CD8-positive, alpha-beta memory T cell (primary cell): Measurements from ENCODE around the gene NECTIN1. TPM values are rescaled to one million over a fixed set of nuclear protein-coding genes. Genes with fewer than 3 reads are reported as not detected.

Experiments
- CTCF ChIA-PET: fragments of 350-600 bp; sonication (Branson Sonifier 250); formaldehyde crosslinking; loops from one replicate; lab custom pipeline; 2021; ENCODE audit warnings: antibody characterized with exemption; lab: Charles Lee
- POLR2A ChIA-PET: fragments of 350-600 bp; sonication (Branson Sonifier 250); formaldehyde crosslinking; loops from one replicate; lab custom pipeline; 2021; ENCODE audit warnings: antibody characterized with exemption; lab: Charles Lee
- DNase-seq, 5 donors: peaks; one replicate each; pipeline versions ENCODE4 v3.0.0 to v3.0.0-alpha.2; 2020 to 2022; ENCODE audit warnings: mixed read lengths in 1 of 5
- H3K27ac ChIP-seq: one replicate; pipeline ENCODE4 v1.7.0; 2013; ENCODE audit warnings: low read depth, mild to moderate bottlenecking, low read length, moderate library complexity
- H3K27me3 ChIP-seq: 2 replicates; pipeline ENCODE4 v1.7.0; 2013; ENCODE audit warnings: low read length, mild to moderate bottlenecking; ENCODE audit not compliant: insufficient read depth, poor library complexity, severe bottlenecking
- H3K36me3 ChIP-seq: 2 replicates; pipeline ENCODE4 v1.7.0; 2013; ENCODE audit warnings: mild to moderate bottlenecking, low read length, moderate library complexity; ENCODE audit not compliant: insufficient read depth
- H3K4me1 ChIP-seq: 2 replicates; pipeline ENCODE4 v1.7.0; 2013; ENCODE audit warnings: mild to moderate bottlenecking, low read length, moderate library complexity; ENCODE audit not compliant: insufficient read depth
- H3K4me3 ChIP-seq: 2 replicates; pipeline ENCODE4 v1.7.0; 2013; ENCODE audit warnings: mild to moderate bottlenecking, low read length
- H3K9me3 ChIP-seq: 2 replicates; pipeline ENCODE4 v1.7.0; 2013; ENCODE audit warnings: mild to moderate bottlenecking, low read length
- H3K27ac Mint-ChIP-seq, 8 donors: one replicate each; pipeline ENCODE4 v1.8.0; 2020 to 2021; ENCODE audit warnings: mixed read lengths in 8 of 8, mild to moderate bottlenecking in 6 of 8, inconsistent platforms in 3 of 8, moderate library complexity in 3 of 8
- H3K27me3 Mint-ChIP-seq, 2 donors: one replicate each; pipeline ENCODE4 v1.8.0; 2020 to 2021; ENCODE audit warnings: mixed read lengths in 2 of 2, mild to moderate bottlenecking in 1 of 2, moderate library complexity in 1 of 2
- H3K36me3 Mint-ChIP-seq, 3 donors: one replicate each; pipeline ENCODE4 v1.8.0; 2020 to 2021; ENCODE audit warnings: mixed read lengths in 3 of 3, inconsistent platforms in 1 of 3, mild to moderate bottlenecking in 1 of 3
- H3K4me1 Mint-ChIP-seq, 3 donors: one replicate each; pipeline ENCODE4 v1.8.0; 2020 to 2021; ENCODE audit warnings: mixed read lengths in 3 of 3, inconsistent platforms in 1 of 3, mild to moderate bottlenecking in 1 of 3
- H3K4me3 Mint-ChIP-seq, 7 donors: one replicate each; pipeline ENCODE4 v1.8.0; 2020 to 2021; ENCODE audit warnings: mixed read lengths in 7 of 7, mild to moderate bottlenecking in 6 of 7, moderate library complexity in 4 of 7, inconsistent platforms in 2 of 7
- H3K9me3 Mint-ChIP-seq, 5 donors: one replicate each; pipeline ENCODE4 v1.8.0; 2020 to 2022; ENCODE audit warnings: mixed read lengths in 5 of 5, mild to moderate bottlenecking in 3 of 5, moderate library complexity in 2 of 5, inconsistent platforms in 1 of 5
- polyA plus RNA-seq: library from polyadenylated mRNA; unstranded; fragments of 300-500 nt; fragmentation: Illumina TruSeq; gene quantifications from one replicate; pipeline ENCODE4 v1.2.3, GENCODE V29; 2021
- total RNA-seq, 2 experiments: library from RNA; stranded (reverse); gene quantifications; one replicate each; pipeline ENCODE4 v1.2.3, GENCODE V29; 2021

NECTIN1 gene
- total and polyA plus RNA-seq, 3 experiments from 2014 or later: 0.35 to 3.8 (median 3.0) TPM

- Mint-ChIP-seq H3K27me3 (peaks cover 21 to 50% of the 10 kb centered on the region in 2 donors), H3K4me1 (peaks cover 0 to 13% (median 4%) of the 10 kb centered on the region in 3 donors), H3K4me3 (no peak overlapping the region), H3K36me3 (no peaks in the 10 kb centered on the region), H3K9me3 (peaks cover 0 to 2% (median 0%) of the 10 kb centered on the region in 5 donors), H3K27ac (no peak overlapping the region)
- Histone ChIP-seq H3K4me1 (no peaks in the 10 kb centered on the region), H3K27ac (no peak overlapping the region), H3K27me3 (no peaks in the 10 kb centered on the region), H3K9me3 (no peaks in the 10 kb centered on the region), H3K4me3 (no peak overlapping the region), H3K36me3 (no peaks in the 10 kb centered on the region)
- ChIA-PET POLR2A (no interaction called here), CTCF (interaction anchor here (1.7 kb wide), 1 partner anchor 19 kb away, joined by 6 read pairs; the partner anchor contains the start of gene NECTIN1)
- no peak for DNase-seq
Measured at GRCh38 chr11:119710417-119710816, 18.6 kb downstream of the NECTIN1 start.

- Mint-ChIP-seq H3K27ac (peak overlapping the region in 1 of 8 donors; percentile 52), H3K9me3 (peaks cover 0 to 2% (median 0%) of the 10 kb centered on the region in 5 donors), H3K36me3 (no peaks in the 10 kb centered on the region), H3K27me3 (peaks cover 23 to 53% of the 10 kb centered on the region in 2 donors), H3K4me1 (peaks cover 0 to 13% (median 4%) of the 10 kb centered on the region in 3 donors), H3K4me3 (no peak overlapping the region)
- CTCF ChIA-PET: interaction anchor here (0.8 to 1.7 kb wide), 2 partner anchors 13 to 20 kb away, joined by 3 to 6 read pairs; partner anchors contain the start of gene NECTIN1
- POLR2A ChIA-PET: no interaction called here
- DNase-seq: no peak
- Histone ChIP-seq H3K27ac (no peak overlapping the region), H3K9me3 (no peaks in the 10 kb centered on the region), H3K4me1 (no peaks in the 10 kb centered on the region), H3K4me3 (no peak overlapping the region), H3K27me3 (no peaks in the 10 kb centered on the region), H3K36me3 (no peaks in the 10 kb centered on the region)
Measured at GRCh38 chr11:119709638-119710346, 19.2 kb downstream of the NECTIN1 start.

- H3K27ac Mint-ChIP-seq: no peak overlapping the region
- ChIA-PET CTCF (interaction anchor here (0.8 to 1.7 kb wide), 2 partner anchors 14 to 20 kb away, joined by 3 to 6 read pairs; partner anchors contain the start of gene NECTIN1), POLR2A (no interaction called here)
- no peaks in the 10 kb centered on the region for H3K36me3 Mint-ChIP-seq
- Histone ChIP-seq H3K36me3 (no peaks in the 10 kb centered on the region), H3K4me1 (no peaks in the 10 kb centered on the region), H3K27ac (no peak overlapping the region), H3K27me3 (no peaks in the 10 kb centered on the region), H3K4me3 (no peak overlapping the region), H3K9me3 (no peaks in the 10 kb centered on the region)
- H3K27me3 Mint-ChIP-seq: peaks cover 23 to 47% of the 10 kb centered on the region in 2 donors
- peaks cover 0 to under 1% (median 0%) of the 10 kb centered on the region in 5 donors for H3K9me3 Mint-ChIP-seq
- no peak for DNase-seq
- H3K4me1 Mint-ChIP-seq: peaks cover 0 to 13% (median 4%) of the 10 kb centered on the region in 3 donors
- H3K4me3 Mint-ChIP-seq: no peak overlapping the region
Measured at GRCh38 chr11:119709171-119709570, 19.8 kb downstream of the NECTIN1 start.

GRCh38 chr11:119708384-119708783, 20.6 kb downstream of the NECTIN1 start:
- ChIA-PET CTCF (interaction anchor here (0.9 kb wide), 1 partner anchor 21 kb away, joined by 4 read pairs; the partner anchor contains the start of gene NECTIN1), POLR2A (no interaction called here)
- Histone ChIP-seq H3K27me3 (no peaks in the 10 kb centered on the region), H3K4me3 (no peak overlapping the region), H3K9me3 (no peaks in the 10 kb centered on the region), H3K4me1 (no peaks in the 10 kb centered on the region), H3K27ac (no peak overlapping the region), H3K36me3 (no peaks in the 10 kb centered on the region)
- DNase-seq: no peak
- Mint-ChIP-seq H3K27me3 (peaks cover 23 to 47% of the 10 kb centered on the region in 2 donors), H3K27ac (no peak overlapping the region), H3K4me1 (peaks cover 0 to 13% (median 4%) of the 10 kb centered on the region in 3 donors), H3K9me3 (no peaks in the 10 kb centered on the region), H3K4me3 (no peak overlapping the region), H3K36me3 (no peaks in the 10 kb centered on the region)

- Histone ChIP-seq H3K9me3 (no peaks in the 10 kb centered on the region), H3K36me3 (no peaks in the 10 kb centered on the region), H3K27me3 (no peaks in the 10 kb centered on the region), H3K27ac (no peak overlapping the region), H3K4me1 (no peaks in the 10 kb centered on the region), H3K4me3 (no peak overlapping the region)
- DNase-seq: no peak
- H3K36me3 Mint-ChIP-seq: no peaks in the 10 kb centered on the region
- peaks cover 20 to 40% of the 10 kb centered on the region in 2 donors for H3K27me3 Mint-ChIP-seq
- H3K4me3 Mint-ChIP-seq: no peak overlapping the region
- ChIA-PET POLR2A (no interaction called here), CTCF (interaction anchor here (1.7 kb wide), 1 partner anchor 22 kb away, joined by 4 read pairs; the partner anchor contains the start of gene NECTIN1)
- H3K9me3 Mint-ChIP-seq: no peaks in the 10 kb centered on the region
- H3K27ac Mint-ChIP-seq: no peak overlapping the region
- peaks cover 0 to 13% (median 4%) of the 10 kb centered on the region in 3 donors for H3K4me1 Mint-ChIP-seq
Measured at GRCh38 chr11:119706887-119707286, 22.1 kb downstream of the NECTIN1 start.

GRCh38 chr11:119706029-119706428, 23.0 kb downstream of the NECTIN1 start:
- no peaks in the 10 kb centered on the region for H3K9me3 Mint-ChIP-seq
- ChIA-PET POLR2A (no interaction called here), CTCF (interaction anchor here (1.7 kb wide), 1 partner anchor 23 kb away, joined by 4 read pairs; the partner anchor contains the start of gene NECTIN1)
- Histone ChIP-seq H3K36me3 (no peaks in the 10 kb centered on the region), H3K4me3 (no peak overlapping the region), H3K9me3 (no peaks in the 10 kb centered on the region), H3K27me3 (no peaks in the 10 kb centered on the region), H3K27ac (no peak overlapping the region), H3K4me1 (no peaks in the 10 kb centered on the region)
- H3K4me1 Mint-ChIP-seq: peaks cover 0 to 13% (median 4%) of the 10 kb centered on the region in 3 donors
- H3K4me3 Mint-ChIP-seq: no peak overlapping the region
- no peaks in the 10 kb centered on the region for H3K36me3 Mint-ChIP-seq
- H3K27me3 Mint-ChIP-seq: peaks cover 20 to 40% of the 10 kb centered on the region in 2 donors
- no peak overlapping the region for H3K27ac Mint-ChIP-seq
- DNase-seq: no peak

GRCh38 chr11:119705362-119705761, 23.6 kb downstream of the NECTIN1 start:
- Histone ChIP-seq H3K4me1 (no peaks in the 10 kb centered on the region), H3K36me3 (no peaks in the 10 kb centered on the region), H3K4me3 (no peak overlapping the region), H3K9me3 (no peaks in the 10 kb centered on the region), H3K27me3 (no peaks in the 10 kb centered on the region), H3K27ac (no peak overlapping the region)
- Mint-ChIP-seq H3K9me3 (no peaks in the 10 kb centered on the region), H3K4me1 (peaks cover 0 to 7% (median 1%) of the 10 kb centered on the region in 3 donors), H3K27ac (no peak overlapping the region), H3K27me3 (peaks cover 14 to 34% of the 10 kb centered on the region in 2 donors), H3K36me3 (no peaks in the 10 kb centered on the region), H3K4me3 (no peak overlapping the region)
- POLR2A ChIA-PET: no interaction called here
- CTCF ChIA-PET: interaction anchor here (1.7 kb wide), 1 partner anchor 24 kb away, joined by 4 read pairs; the partner anchor contains the start of gene NECTIN1
- DNase-seq: no peak

- Mint-ChIP-seq H3K9me3 (no peaks in the 10 kb centered on the region), H3K27me3 (peaks cover 12 to 28% of the 10 kb centered on the region in 2 donors), H3K27ac (no peak overlapping the region), H3K4me3 (no peak overlapping the region), H3K36me3 (no peaks in the 10 kb centered on the region), H3K4me1 (peaks cover 0 to 2% (median 1%) of the 10 kb centered on the region in 3 donors)
- ChIA-PET POLR2A (no interaction called here), CTCF (interaction anchor here (1.3 kb wide), 1 partner anchor 24 kb away, joined by 5 read pairs; the partner anchor contains the start of gene NECTIN1)
- Histone ChIP-seq H3K27ac (no peak overlapping the region), H3K4me1 (no peaks in the 10 kb centered on the region), H3K36me3 (no peaks in the 10 kb centered on the region), H3K9me3 (no peaks in the 10 kb centered on the region), H3K4me3 (no peak overlapping the region), H3K27me3 (no peaks in the 10 kb centered on the region)
- DNase-seq: no peak
Measured at GRCh38 chr11:119704849-119705248, 24.2 kb downstream of the NECTIN1 start.
